GM18867 (cell line): ENCODE measurements around the gene SYN1.

Experiments
- ATAC-seq: cut with Tn5 transposase; IDR thresholded peaks from one replicate; pipeline ENCODE4 v1.9.1; 2021; ENCODE audit warnings: mild to moderate bottlenecking, moderate library complexity; ENCODE audit not compliant: unreplicated experiment

SYN1 gene

GRCh38 chrX:47540754-47541538 is 78.7 kb downstream of the SYN1 start:
- no peak for ATAC-seq

GRCh38 chrX:47539860-47540259 is 79.8 kb downstream of the SYN1 start:
- ATAC-seq: no peak

DNA sequence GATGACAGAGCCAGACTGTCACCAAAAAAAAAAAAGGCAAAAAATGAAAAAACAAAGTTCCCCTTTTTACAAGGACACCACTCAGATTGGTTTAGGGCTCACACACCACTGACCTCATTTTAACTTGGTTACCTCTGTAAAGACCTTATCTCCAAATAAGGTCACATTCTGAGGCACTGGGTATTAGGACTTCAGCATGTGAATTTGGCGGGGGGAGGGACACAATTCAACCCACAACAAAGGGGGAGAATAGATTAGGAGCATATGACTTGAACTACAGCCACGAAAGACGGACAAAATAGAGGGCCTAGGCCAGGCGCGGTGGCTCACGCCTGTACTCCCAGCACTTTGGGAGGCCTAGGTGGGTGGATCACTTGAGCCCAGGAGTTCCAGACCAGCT is 89.6 kb downstream of the SYN1 start:
- no peak for ATAC-seq

- ATAC-seq: no peak
Measured at GRCh38 chrX:47529548-47529947, 90.1 kb downstream of the SYN1 start.

GRCh38 chrX:47523713-47524166 is 95.9 kb downstream of the SYN1 start:
- peak; percentile 8 for ATAC-seq

- peak; percentile 94 for ATAC-seq
Measured at GRCh38 chrX:47523297-47523696, 96.4 kb downstream of the SYN1 start.
